GM19438 (cell line): ENCODE data around the gene MPO.

Source experiments
- ATAC-seq: cut with Tn5 transposase; IDR thresholded peaks from one replicate; pipeline ENCODE4 v1.9.1; 2021; ENCODE audit warnings: low read depth; ENCODE audit not compliant: unreplicated experiment

Gene MPO

GRCh38 chr17:58282442-58282841 lies 1.7 kb upstream of the MPO start:
- ATAC-seq = no peak

GRCh38 chr17:58281511-58282011 lies 826 bp upstream of the MPO start:
- no peak for ATAC-seq

- no peak for ATAC-seq
These were observed 827 bp downstream of the MPO start for GRCh38 chr17:58279736-58280479.

GRCh38 chr17:58279016-58279711 lies 1.6 kb downstream of the MPO start:
- no peak for ATAC-seq

- no peak for ATAC-seq
These were observed 2.1 kb downstream of the MPO start for GRCh38 chr17:58278661-58279015.

- ATAC-seq = no peak
These were observed 2.7 kb downstream of the MPO start for GRCh38 chr17:58277802-58278595.

GRCh38 chr17:58277107-58277801 lies 3.5 kb downstream of the MPO start:
- no peak for ATAC-seq

- ATAC-seq = no peak
These were observed 4.3 kb downstream of the MPO start for GRCh38 chr17:58276423-58276822.

GRCh38 chr17:58275417-58275816 lies 5.3 kb downstream of the MPO start:
- no peak for ATAC-seq

GRCh38 chr17:58273453-58274104 lies 7.2 kb downstream of the MPO start:
- no peak for ATAC-seq

GRCh38 chr17:58272367-58273280 lies 8.1 kb downstream of the MPO start:
- ATAC-seq = no peak

- ATAC-seq = no peak
These were observed 9.4 kb downstream of the MPO start for GRCh38 chr17:58271216-58271931.

GRCh38 chr17:58270476-58271215 lies 10.1 kb downstream of the MPO start:
- ATAC-seq = no peak

- ATAC-seq = no peak
These were observed 11.0 kb downstream of the MPO start for GRCh38 chr17:58269557-58270291.

- no peak for ATAC-seq
These were observed 11.8 kb downstream of the MPO start for GRCh38 chr17:58268774-58269556.

- no peak for ATAC-seq
These were observed 12.4 kb downstream of the MPO start for GRCh38 chr17:58268326-58268725.
